Measurements from ENCODE around the gene P2RX1.

The P2RX1 gene

GRCh38 chr17:3879591-3880417, 36.5 kb downstream of the P2RX1 start:
- CTCF ChIA-PET = interaction anchor here (0.5 to 7.6 kb wide), 7 partner anchors 10 to 146 kb away, joined by 3 to 65 read pairs (median 5); no protein-coding TSS in a partner anchor
- POLR2A ChIA-PET = interaction anchor here (1.1 kb wide), 1 partner anchor 10 kb away, joined by 3 read pairs; no protein-coding TSS in a partner anchor

DNA sequence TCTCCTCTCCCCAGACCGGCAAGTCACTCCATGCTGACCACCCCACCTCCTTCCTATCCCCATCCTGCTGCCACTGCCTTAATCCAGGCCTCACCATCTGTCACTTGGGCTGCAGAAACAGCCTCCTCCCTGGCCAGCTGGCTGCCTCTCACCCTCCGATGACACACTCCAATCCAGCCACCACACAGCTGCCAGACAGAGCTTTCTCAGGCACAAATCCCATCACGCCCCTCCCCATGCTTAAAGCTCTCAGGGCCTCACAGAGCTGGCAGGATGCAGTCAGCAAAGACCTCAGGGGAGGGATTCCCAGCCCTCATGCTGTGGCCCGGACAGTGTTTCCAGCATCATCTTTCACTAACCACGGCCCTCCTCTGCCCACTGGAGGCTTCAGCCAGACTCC, 37.1 kb downstream of the P2RX1 start:
- POLR2A ChIA-PET = no interaction called here
- CTCF ChIA-PET = interaction anchor here (1.3 to 7.6 kb wide), 6 partner anchors 10 to 142 kb away, joined by 3 to 65 read pairs (median 4); no protein-coding TSS in a partner anchor
- H3K4me3 ChIP-seq (ENCODE audit: low read depth, low read length) = no peak overlapping the region
- DNase-seq (ENCODE audit: low read depth, low spot score) = no peak
- TF ChIP-seq CTCF (IDR thresholded peaks at IDR 0.05; ENCODE audit: insufficient read depth, low read length, missing control alignments) = no peak

More at GRCh38 chr17:3879591-3880417, 36.5 kb downstream of the P2RX1 start:
- DNase-seq (ENCODE audit: low read depth, low spot score) = no peak
- no peak overlapping the region for H3K4me3 ChIP-seq (ENCODE audit: low read depth, low read length)
- TF ChIP-seq CTCF (IDR thresholded peaks at IDR 0.05; ENCODE audit: insufficient read depth, low read length, missing control alignments) = no peak

- POLR2A ChIA-PET = no interaction called here
- CTCF ChIA-PET = interaction anchor here (7.6 kb wide), 1 partner anchor 13 kb away, joined by 65 read pairs; no protein-coding TSS in a partner anchor
- DNase-seq (ENCODE audit: low read depth, low spot score) = no peak
- no peak overlapping the region for H3K4me3 ChIP-seq (ENCODE audit: low read depth, low read length)
- no peak for TF ChIP-seq CTCF (IDR thresholded peaks at IDR 0.05; ENCODE audit: insufficient read depth, low read length, missing control alignments)
Observed at GRCh38 chr17:3877220-3877619, 39.0 kb downstream of the P2RX1 start.

DNA sequence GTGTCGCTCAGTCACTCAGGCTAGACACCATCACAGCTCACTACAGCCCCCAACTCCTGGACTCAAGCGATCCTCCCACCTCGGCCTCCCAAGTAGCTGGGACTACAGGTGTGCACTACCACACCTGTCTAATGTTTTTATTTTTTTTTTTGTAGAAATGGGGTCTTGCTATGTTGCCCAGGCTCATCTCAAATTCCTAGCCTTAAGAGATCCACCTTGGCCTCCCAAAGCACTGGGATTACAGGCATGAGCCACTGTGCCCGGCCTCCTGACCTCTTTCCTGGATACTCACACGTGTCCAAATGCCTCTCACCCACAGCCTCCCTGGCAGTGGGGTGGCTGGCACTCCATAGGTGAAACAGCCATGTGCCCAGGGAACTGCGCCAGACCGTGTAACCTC, 40.9 kb downstream of the P2RX1 start:
- no peak overlapping the region for H3K4me3 ChIP-seq (ENCODE audit: low read depth, low read length)
- no peak for DNase-seq (ENCODE audit: low read depth, low spot score)
- ChIA-PET CTCF (interaction anchor here (7.6 kb wide), 1 partner anchor 11 kb away, joined by 65 read pairs; no protein-coding TSS in a partner anchor), POLR2A (no interaction called here)
- no peak for TF ChIP-seq CTCF (IDR thresholded peaks at IDR 0.05; ENCODE audit: insufficient read depth, low read length, missing control alignments)

DNA sequence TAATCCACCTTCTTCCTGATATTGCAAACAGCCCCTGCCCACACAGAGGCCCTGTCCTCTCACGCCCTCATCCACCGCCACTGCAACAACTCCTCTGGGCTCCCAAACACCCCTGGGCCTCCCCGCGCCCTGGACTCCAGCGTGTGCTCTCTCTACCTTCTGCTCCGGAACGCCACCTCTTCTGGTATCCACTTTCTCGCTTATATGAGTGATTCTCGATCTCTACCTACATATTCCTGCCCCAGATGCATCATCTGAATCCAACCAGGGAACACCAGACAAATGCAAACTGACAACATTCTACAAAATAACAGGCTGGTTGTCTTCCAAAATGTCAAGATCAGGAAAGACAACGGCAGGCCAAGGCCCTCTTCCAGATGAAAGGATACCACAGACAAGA, 42.4 kb downstream of the P2RX1 start:
- DNase-seq (ENCODE audit: low read depth, low spot score) = no peak
- TF ChIP-seq CTCF (IDR thresholded peaks at IDR 0.05; ENCODE audit: insufficient read depth, low read length, missing control alignments) = no peak
- no peak overlapping the region for H3K4me3 ChIP-seq (ENCODE audit: low read depth, low read length)
- POLR2A ChIA-PET = no interaction called here
- CTCF ChIA-PET = interaction anchor here (7.6 kb wide), 1 partner anchor 10 kb away, joined by 65 read pairs; no protein-coding TSS in a partner anchor

DNA sequence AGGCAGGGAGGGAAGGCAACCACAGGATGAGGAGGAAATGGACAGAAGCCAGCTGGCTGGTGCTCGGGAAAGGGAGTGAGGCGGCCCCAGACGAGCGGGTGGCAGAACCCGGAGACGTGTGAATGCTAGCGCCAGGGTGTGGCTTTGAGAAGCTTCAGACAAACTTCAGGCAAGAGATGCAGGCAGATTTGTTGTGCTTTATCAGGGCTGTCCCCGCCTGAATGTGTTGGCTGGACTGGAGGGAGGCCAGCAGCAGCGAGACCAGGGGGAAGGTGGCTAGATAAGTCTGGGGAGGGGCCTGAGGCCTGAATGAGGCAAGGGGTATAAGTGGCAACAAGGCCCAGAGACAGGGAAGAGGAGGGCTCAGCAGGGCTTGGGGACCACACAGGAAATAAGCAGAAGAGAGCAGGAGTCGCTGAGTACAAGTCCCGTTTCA, 45.4 kb downstream of the P2RX1 start:
- POLR2A ChIA-PET = no interaction called here
- no peak for DNase-seq (ENCODE audit: low read depth, low spot score)
- no peak for TF ChIP-seq CTCF (IDR thresholded peaks at IDR 0.05; ENCODE audit: insufficient read depth, low read length, missing control alignments)
- no peak overlapping the region for H3K4me3 ChIP-seq (ENCODE audit: low read depth, low read length)
- CTCF ChIA-PET = interaction anchor here (1.7 kb wide), 1 partner anchor 10 kb away, joined by 4 read pairs; no protein-coding TSS in a partner anchor
